Natural killer cell (primary cell): ENCODE measurements around the gene SEC31A. TPM values are rescaled to one million over a fixed set of nuclear protein-coding genes. Genes with fewer than 3 reads are reported as not detected.

Source experiments
- ATAC-seq, 3 donors: fragments of 150-1000 bp in 2 of 3; fragments of 200-7000 bp in 1 of 3; cut with Tn5 transposase; 1 replicate in 1 of 3; 2 replicates in 2 of 3; pipeline ENCODE4 v1.10.0; 2021; ENCODE audit warnings: mild to moderate bottlenecking in 2 of 3, moderate library complexity in 2 of 3
- DNase-seq, 2 donors: peaks; one replicate each; pipeline versions ENCODE4 v3.0.0 to v3.0.0-alpha.2; 2013 to 2021; ENCODE audit warnings: mixed read lengths in 1 of 2
- H3K27ac ChIP-seq: one replicate; pipeline ENCODE4 v1.5.1; 2013; ENCODE audit warnings: mild to moderate bottlenecking, low read length
- H3K27me3 ChIP-seq: one replicate; pipeline ENCODE4 v1.6.1; 2013; ENCODE audit warnings: low read length; ENCODE audit not compliant: control insufficient read depth, insufficient read depth
- H3K36me3 ChIP-seq: one replicate; pipeline ENCODE4 v1.6.1; 2013; ENCODE audit warnings: low read length; ENCODE audit not compliant: control insufficient read depth, insufficient read depth
- H3K4me1 ChIP-seq: one replicate; pipeline ENCODE4 v1.6.1; 2013; ENCODE audit warnings: low read length; ENCODE audit not compliant: control insufficient read depth, insufficient read depth
- H3K4me3 ChIP-seq: one replicate; pipeline ENCODE4 v1.5.1; 2013; ENCODE audit warnings: low read length
- H3K9me3 ChIP-seq: one replicate; pipeline ENCODE4 v1.6.1; 2013; ENCODE audit warnings: low read length; ENCODE audit not compliant: control insufficient read depth, insufficient read depth
- H3K27ac Mint-ChIP-seq, 2 donors: one replicate each; pipeline ENCODE4 v1.8.0; 2022; ENCODE audit warnings: mild to moderate bottlenecking in 2 of 2, mixed read lengths in 2 of 2, moderate library complexity in 1 of 2
- H3K27me3 Mint-ChIP-seq, 2 donors: one replicate each; pipeline ENCODE4 v1.8.0; 2022; ENCODE audit warnings: low read depth in 2 of 2, mixed read lengths in 2 of 2
- H3K36me3 Mint-ChIP-seq: one replicate; pipeline ENCODE4 v1.8.0; 2022; ENCODE audit warnings: mixed read lengths
- H3K4me1 Mint-ChIP-seq, 2 donors: one replicate each; pipeline ENCODE4 v1.8.0; 2022; ENCODE audit warnings: mixed read lengths in 2 of 2
- H3K4me3 Mint-ChIP-seq: one replicate; pipeline ENCODE4 v1.8.0; 2022; ENCODE audit warnings: mild to moderate bottlenecking, moderate library complexity, mixed read lengths
- H3K9me3 Mint-ChIP-seq, 2 donors: one replicate each; pipeline ENCODE4 v1.8.0; 2022; ENCODE audit warnings: mixed read lengths in 2 of 2
- CTCF ChIP-seq: fragments of 200-600 bp; IDR thresholded peaks from one replicate; pipeline ENCODE4 v1.8.0; 2022; ENCODE audit warnings: antibody characterized with exemption
- WGBS: methylation state at CpG from one replicate; pipeline ENCODE4 v1.1.7; 2013; ENCODE audit warnings: missing lambda C conversion rate; ENCODE audit not compliant: insufficient coverage; 5-methylcytosine and 5-hydroxymethylcytosine counted together
- intact Hi-C: fragments of 100-400 bp; cut with micrococcal nuclease; formaldehyde crosslinking; loops from one replicate; pipeline ENCODE4 v1.14.2; 2022
- total RNA-seq, 4 donors: library from RNA; stranded (reverse); fragments of 120-200 nt in 1 of 4; gene quantifications; one replicate each; pipeline versions ENCODE4 v1.2.3 to v1.2.4, GENCODE V29; 2013 to 2022

Gene SEC31A
- total RNA-seq, 3 donors from 2014 or later (not counting 1 experiment from before 2014, with no cell fraction given) = 176 to 183 (median 177) TPM

- H3K9me3 Mint-ChIP-seq = no peaks in the 10 kb centered on the region
- intact Hi-C loops = loop anchor here (5.0 kb wide), 1 partner anchor 213 kb away; the partner anchor contains the start of gene LIN54
- peak overlapping the region; percentile 73 for H3K4me3 ChIP-seq
- peaks cover 24 to 29% of the 10 kb centered on the region in 2 donors for H3K4me1 Mint-ChIP-seq
- H3K27ac ChIP-seq = no peak overlapping the region
- no peaks in the 10 kb centered on the region for H3K9me3 ChIP-seq
- 3% methylated on average over 25 of the region's 25 CpGs for WGBS
- peak; percentile 7 to 15 for DNase-seq
- TF ChIP-seq CTCF = no peak
- peaks cover 20% of the 10 kb centered on the region for H3K4me1 ChIP-seq
- ATAC-seq = peak in 2 of 3 donors; percentile 27
- peak overlapping the region in 1 of 2 donors; percentile 85 for H3K27ac Mint-ChIP-seq
- no peaks in the 10 kb centered on the region for H3K36me3 Mint-ChIP-seq
- peaks cover 6% of the 10 kb centered on the region for H3K27me3 ChIP-seq
- peak overlapping the region; percentile 91 for H3K4me3 Mint-ChIP-seq
- H3K36me3 ChIP-seq = no peaks in the 10 kb centered on the region
- H3K27me3 Mint-ChIP-seq = peaks cover 8 to 20% of the 10 kb centered on the region in 2 donors
Measured at GRCh38 chr4:82799006-82799881, 91.7 kb downstream of the SEC31A start.

- no peak for TF ChIP-seq CTCF
- Mint-ChIP-seq H3K4me3 (peak within 1 kb of the TSS; percentile 91), H3K36me3 (no peaks in the 10 kb centered on the region), H3K4me1 (peaks cover 24 to 34% of the 10 kb centered on the region in 2 donors), H3K9me3 (no peaks in the 10 kb centered on the region), H3K27ac (peak within 1 kb of the TSS in 1 of 2 donors; percentile 85), H3K27me3 (peaks cover 8 to 20% of the 10 kb centered on the region in 2 donors)
- Histone ChIP-seq H3K27ac (no peak within 1 kb of the TSS), H3K27me3 (peaks cover 6% of the 10 kb centered on the region), H3K4me3 (peak within 1 kb of the TSS; percentile 73), H3K36me3 (no peaks in the 10 kb centered on the region), H3K9me3 (no peaks in the 10 kb centered on the region), H3K4me1 (peaks cover 20% of the 10 kb centered on the region)
- ATAC-seq (peak; percentile 94 to 97 (median 96)), DNase-seq (peak; percentile 72)
- intact Hi-C loops = loop anchor here (5.0 kb wide), 1 partner anchor 214 kb away; the partner anchor contains the start of gene LIN54
- under 1% methylated on average over 94 of the region's 94 CpGs for whole genome bisulfite sequencing
Measured at GRCh38 chr4:82798168-82799005, 92.6 kb downstream of the SEC31A start, which contains the start of gene SCD5. Gene SCD5, minus strand, starts transcription at chr4:82798796. Its CDS starts 259 bp downstream, at chr4:82798537.

- Histone ChIP-seq H3K27me3 (peaks cover 1% of the 10 kb centered on the region), H3K4me1 (peaks cover 20% of the 10 kb centered on the region), H3K27ac (no peak overlapping the region), H3K4me3 (peak overlapping the region; percentile 73), H3K9me3 (no peaks in the 10 kb centered on the region), H3K36me3 (no peaks in the 10 kb centered on the region)
- peak overlapping the region in 1 of 2 donors; percentile 85 for H3K27ac Mint-ChIP-seq
- ATAC-seq (no peak), DNase-seq (peak; percentile 10 to 30)
- peak overlapping the region; percentile 91 for H3K4me3 Mint-ChIP-seq
- H3K36me3 Mint-ChIP-seq = no peaks in the 10 kb centered on the region
- intact Hi-C loops = loop anchor here (5.0 kb wide), 1 partner anchor 215 kb away; the partner anchor contains the start of gene LIN54
- H3K9me3 Mint-ChIP-seq = no peaks in the 10 kb centered on the region
- TF ChIP-seq CTCF = no peak
- peaks cover 29 to 39% of the 10 kb centered on the region in 2 donors for H3K4me1 Mint-ChIP-seq
- 10% methylated on average over 45 of the region's 47 CpGs for WGBS
- H3K27me3 Mint-ChIP-seq = peaks cover 5 to 16% of the 10 kb centered on the region in 2 donors
Measured at GRCh38 chr4:82797405-82798111, 93.4 kb downstream of the SEC31A start.
